Measurements from ENCODE around the gene PIK3R2. TPM values are rescaled to one million over a fixed set of nuclear protein-coding genes. Genes with fewer than 3 reads are reported as not detected.

Gene PIK3R2
- total RNA-seq, 1 experiment from 2014 or later: 37.6 TPM

- H3K27ac ChIP-seq (ENCODE audit: low read length): peak overlapping the region; percentile 78
- POLR2A ChIA-PET: interaction anchor here (0.6 kb wide), 1 partner anchor 127 kb away, joined by 12 read pairs; no protein-coding TSS in a partner anchor
- TSS peak; percentile 64 for BruUV-seq (replicated peaks)
These were observed 34.4 kb upstream of the PIK3R2 start for GRCh38 chr19:18118420-18119012.

GRCh38 chr19:18119013-18119716 is 33.8 kb upstream of the PIK3R2 start:
- TF ChIP-seq TCF7L2 (IDR thresholded peaks at IDR 0.05; ENCODE audit: low read depth, low read length) (no peak), POLR2AphosphoS5 (IDR thresholded peaks at IDR 0.05; ENCODE audit: low read depth, low read length) (no peak), CTCF (IDR thresholded peaks at IDR 0.05) (no peak), SIN3A (IDR thresholded peaks at IDR 0.05; ENCODE audit: borderline replicate concordance, insufficient read depth, low read depth, low read length) (no peak), REST (IDR thresholded peaks at IDR 0.05; ENCODE audit: insufficient read depth in 1 of 2, low read depth in 2 of 2, low read length in 1 of 2) (no peak)
- no peaks in the 10 kb centered on the region for H3K36me3 ChIP-seq (ENCODE audit: control insufficient read depth, insufficient read depth, low read length)
- DNase-seq (ENCODE audit: low read depth, low spot score): no peak
- intact Hi-C loops (cut with micrococcal nuclease; ENCODE audit: unreplicated experiment): loop anchor here (10.0 kb wide), 1 partner anchor 46 kb away; no protein-coding TSS in a partner anchor
- H3K9me3 ChIP-seq (ENCODE audit: control insufficient read depth, insufficient read depth, low read depth, low read length): no peaks in the 10 kb centered on the region
- peak overlapping the region; percentile 78; the same call in 1 of the 2 replicates for H3K27ac ChIP-seq (ENCODE audit: low read length)
- no peak for ATAC-seq
- POLR2A ChIA-PET: interaction anchor here (0.6 kb wide), 1 partner anchor 126 kb away, joined by 12 read pairs; no protein-coding TSS in a partner anchor
- no TSS peak for BruUV-seq (replicated peaks)
- peak overlapping the region; percentile 63 to 68 for H3K4me3 ChIP-seq (ENCODE audit: low read depth in 2 of 2, low read length in 2 of 2)
- in situ Hi-C loops (cut with HindIII; ENCODE audit: low pct_unique_long_range_greater_than_20kb, low sequenced_read_pairs): no loop called here
- H3K4me1 ChIP-seq (ENCODE audit: control insufficient read depth, insufficient read depth, low read length): peaks cover 10% of the 10 kb centered on the region
- CTCF ChIA-PET: no interaction called here
- no peaks in the 10 kb centered on the region for H3K27me3 ChIP-seq (ENCODE audit: control insufficient read depth, insufficient read depth, low read length)

More at GRCh38 chr19:18118420-18119012, 34.4 kb upstream of the PIK3R2 start:
- no peak for DNase-seq (ENCODE audit: low read depth, low spot score)
- in situ Hi-C loops (cut with HindIII; ENCODE audit: low pct_unique_long_range_greater_than_20kb, low sequenced_read_pairs) (no loop called here), intact Hi-C loops (cut with micrococcal nuclease; ENCODE audit: unreplicated experiment) (loop anchor here (10.0 kb wide), 1 partner anchor 46 kb away; no protein-coding TSS in a partner anchor)
- Histone ChIP-seq H3K27me3 (ENCODE audit: control insufficient read depth, insufficient read depth, low read length) (no peaks in the 10 kb centered on the region), H3K9me3 (ENCODE audit: control insufficient read depth, insufficient read depth, low read depth, low read length) (no peaks in the 10 kb centered on the region), H3K4me1 (ENCODE audit: control insufficient read depth, insufficient read depth, low read length) (peaks cover 10% of the 10 kb centered on the region), H3K4me3 (ENCODE audit: low read depth in 2 of 2, low read length in 2 of 2) (peak overlapping the region; percentile 63 to 68), H3K36me3 (ENCODE audit: control insufficient read depth, insufficient read depth, low read length) (no peaks in the 10 kb centered on the region)
- ATAC-seq: no peak
- CTCF ChIA-PET: no interaction called here
- TF ChIP-seq POLR2AphosphoS5 (IDR thresholded peaks at IDR 0.05; ENCODE audit: low read depth, low read length): no peak

GRCh38 chr19:18119717-18120105 is 33.3 kb upstream of the PIK3R2 start:
- no TSS peak for BruUV-seq (replicated peaks)
- H3K4me1 ChIP-seq (ENCODE audit: control insufficient read depth, insufficient read depth, low read length): peaks cover 10% of the 10 kb centered on the region
- in situ Hi-C loops (cut with HindIII; ENCODE audit: low pct_unique_long_range_greater_than_20kb, low sequenced_read_pairs): no loop called here
- H3K27ac ChIP-seq (ENCODE audit: low read length): no peak overlapping the region
- H3K9me3 ChIP-seq (ENCODE audit: control insufficient read depth, insufficient read depth, low read depth, low read length): no peaks in the 10 kb centered on the region
- TF ChIP-seq TCF7L2 (IDR thresholded peaks at IDR 0.05; ENCODE audit: low read depth, low read length) (no peak), REST (IDR thresholded peaks at IDR 0.05; ENCODE audit: insufficient read depth in 1 of 2, low read depth in 2 of 2, low read length in 1 of 2) (no peak), CTCF (IDR thresholded peaks at IDR 0.05) (no peak), SIN3A (IDR thresholded peaks at IDR 0.05; ENCODE audit: borderline replicate concordance, insufficient read depth, low read depth, low read length) (no peak)
- H3K36me3 ChIP-seq (ENCODE audit: control insufficient read depth, insufficient read depth, low read length): no peaks in the 10 kb centered on the region
- DNase-seq (ENCODE audit: low read depth, low spot score): no peak
- H3K27me3 ChIP-seq (ENCODE audit: control insufficient read depth, insufficient read depth, low read length): no peaks in the 10 kb centered on the region
- no peak overlapping the region for H3K4me3 ChIP-seq (ENCODE audit: low read depth in 2 of 2, low read length in 2 of 2)
- no peak for ATAC-seq
- ChIA-PET POLR2A (no interaction called here), CTCF (no interaction called here)
- intact Hi-C loops (cut with micrococcal nuclease; ENCODE audit: unreplicated experiment): loop anchor here (10.0 kb wide), 1 partner anchor 45 kb away; no protein-coding TSS in a partner anchor

Measured in Panc1 (cell line).